SK-N-SH (cell line): Measurements from ENCODE around the gene GNAZ.

Experiments used
- CHD2 ChIP-seq: fragments of 150-350 bp; IDR thresholded peaks from 2 replicates; pipeline ENCODE4 v1.6.1; 2018; ENCODE audit warnings: low read length; ENCODE audit not compliant: partially characterized antibody
- CTCF ChIP-seq: fragments of 200-600 bp; sonication (generic); IDR thresholded peaks from 2 replicates; pipeline ENCODE4 v1.6.1; 2017; ENCODE audit warnings: antibody characterized with exemption, mild to moderate bottlenecking, moderate library complexity
- EP300 ChIP-seq, 2 experiments: IDR thresholded peaks; 2 replicates each; pipeline versions ENCODE4 v1.4.0 to v1.6.1; 2012; ENCODE audit warnings: borderline replicate concordance in 1 of 2, low read depth in 1 of 2, low read length in 1 of 2
- FOXM1 ChIP-seq: IDR thresholded peaks from 2 replicates; pipeline ENCODE4 v1.4.0; 2012; ENCODE audit warnings: low read depth, mild to moderate bottlenecking
- IRF3 ChIP-seq: fragments of 150-350 bp; IDR thresholded peaks from 2 replicates; pipeline ENCODE4 v1.6.1; 2016; ENCODE audit warnings: mild to moderate bottlenecking, low read depth, low read length
- RAD21 ChIP-seq: IDR thresholded peaks from 2 replicates; pipeline ENCODE4 v1.6.1; 2012; ENCODE audit warnings: mild to moderate bottlenecking, low read length
- RCOR1 ChIP-seq: fragments of 150-350 bp; IDR thresholded peaks from 2 replicates; pipeline ENCODE4 v1.6.1; 2017; ENCODE audit warnings: antibody characterized with exemption, low read length
- SMC3 ChIP-seq: IDR thresholded peaks from 2 replicates; pipeline ENCODE4 v1.6.1; 2012; ENCODE audit warnings: low read depth, low read length, improper control_type of control experiment
- USF2 ChIP-seq: fragments of 150-350 bp; IDR thresholded peaks from 2 replicates; pipeline ENCODE4 v1.6.1; 2017; ENCODE audit warnings: antibody characterized with exemption, low read length, low read depth, borderline replicate concordance

- TF ChIP-seq FOXM1 (no peak), RAD21 (no peak), CTCF (no peak), CHD2 (no peak), RCOR1 (no peak), IRF3 (no peak), EP300 (IDR thresholded peaks at IDR 0.05; ENCODE audit: borderline replicate concordance in 1 of 2, low read depth in 1 of 2, low read length in 1 of 2) (no peak), SMC3 (no peak), USF2 (no peak)
These were observed 49.4 kb downstream of the GNAZ start for GRCh38 chr22:23119494-23120414.
